Frontal cortex (tissue), 4 donors: Measurements from ENCODE around the gene MAP2K3. TPM values are rescaled to one million over a fixed set of nuclear protein-coding genes. Genes with fewer than 3 reads are reported as not detected.

ENCODE experiments used
- DNase-seq, 2 donors: peaks; one replicate each; pipeline ENCODE4 v3.0.0; 2012; ENCODE audit warnings: low spot score in 2 of 2
- FAIRE-seq: peaks from 2 replicates; lab custom pipeline; 2012; peaks lifted over from hg19 to GRCh38; lab: Jason Lieb, UNC
- total RNA-seq: library from RNA; depleted of rRNA; stranded (reverse); fragments of >200 nt; gene quantifications from one replicate; pipeline ENCODE4 v1.2.3, GENCODE V29; 2014
- donor health status: control.
- donor health status: control.
- donor health status: control.

Gene MAP2K3
- total RNA-seq, 1 donor from 2014 or later, result 2.0 TPM

- DNase-seq (no peak), FAIRE-seq (no peak)
These were observed 4.9 kb upstream of the MAP2K3 start for GRCh38 chr17:21279582-21279981.

GRCh38 chr17:21280081-21280518 is 4.4 kb upstream of the MAP2K3 start:
- DNase-seq (peak; percentile 75 to 88), FAIRE-seq (no peak)

GRCh38 chr17:21282231-21282630 is 2.3 kb upstream of the MAP2K3 start:
- no peak for DNase-seq

GRCh38 chr17:21282850-21283249 is 1.7 kb upstream of the MAP2K3 start:
- DNase-seq (no peak), FAIRE-seq (no peak)

More at GRCh38 chr17:21282231-21282630, 2.3 kb upstream of the MAP2K3 start:
- FAIRE-seq, result no peak

- no peak for DNase-seq
- no peak for FAIRE-seq
These were observed 811 bp upstream of the MAP2K3 start for GRCh38 chr17:21283482-21284318.

GRCh38 chr17:21285164-21286065 is 904 bp downstream of the MAP2K3 start:
- no peak for FAIRE-seq
- no peak for DNase-seq

GRCh38 chr17:21286066-21286770 is 1.7 kb downstream of the MAP2K3 start:
- peak in 1 of 2 donors; percentile 72 for DNase-seq

GRCh38 chr17:21286909-21287702 is 2.6 kb downstream of the MAP2K3 start:
- FAIRE-seq, result no peak
- no peak for DNase-seq

More at GRCh38 chr17:21286066-21286770, 1.7 kb downstream of the MAP2K3 start:
- no peak for FAIRE-seq

- peak in 1 of 2 donors; percentile 86 for DNase-seq
- FAIRE-seq, result no peak
These were observed 3.4 kb downstream of the MAP2K3 start for GRCh38 chr17:21287703-21288449.

- FAIRE-seq, result no peak
- DNase-seq, result no peak
These were observed 4.1 kb downstream of the MAP2K3 start for GRCh38 chr17:21288571-21289017.

- no peak for FAIRE-seq
- DNase-seq, result no peak
These were observed 4.8 kb downstream of the MAP2K3 start for GRCh38 chr17:21289175-21289901.

GRCh38 chr17:21289902-21290571 is 5.5 kb downstream of the MAP2K3 start:
- no peak for FAIRE-seq
- DNase-seq, result no peak

- FAIRE-seq (no peak), DNase-seq (no peak)
These were observed 6.8 kb downstream of the MAP2K3 start for GRCh38 chr17:21291357-21291756.

- DNase-seq (no peak), FAIRE-seq (no peak)
These were observed 7.4 kb downstream of the MAP2K3 start for GRCh38 chr17:21291862-21292261.

- FAIRE-seq (no peak), DNase-seq (no peak)
These were observed 8.6 kb downstream of the MAP2K3 start for GRCh38 chr17:21292867-21293830.

GRCh38 chr17:21293831-21294210 is 9.3 kb downstream of the MAP2K3 start:
- DNase-seq (no peak), FAIRE-seq (no peak)
